ENCODE data around the gene ELK3.

GRCh38 chr12:96205908-96206307 is 11.7 kb downstream of the ELK3 start:
- TF ChIP-seq ZNF169 (tag by site-specific recombination; IDR thresholded peaks at IDR 0.05) = no peak
- TF ChIP-seq, protein P1, sequence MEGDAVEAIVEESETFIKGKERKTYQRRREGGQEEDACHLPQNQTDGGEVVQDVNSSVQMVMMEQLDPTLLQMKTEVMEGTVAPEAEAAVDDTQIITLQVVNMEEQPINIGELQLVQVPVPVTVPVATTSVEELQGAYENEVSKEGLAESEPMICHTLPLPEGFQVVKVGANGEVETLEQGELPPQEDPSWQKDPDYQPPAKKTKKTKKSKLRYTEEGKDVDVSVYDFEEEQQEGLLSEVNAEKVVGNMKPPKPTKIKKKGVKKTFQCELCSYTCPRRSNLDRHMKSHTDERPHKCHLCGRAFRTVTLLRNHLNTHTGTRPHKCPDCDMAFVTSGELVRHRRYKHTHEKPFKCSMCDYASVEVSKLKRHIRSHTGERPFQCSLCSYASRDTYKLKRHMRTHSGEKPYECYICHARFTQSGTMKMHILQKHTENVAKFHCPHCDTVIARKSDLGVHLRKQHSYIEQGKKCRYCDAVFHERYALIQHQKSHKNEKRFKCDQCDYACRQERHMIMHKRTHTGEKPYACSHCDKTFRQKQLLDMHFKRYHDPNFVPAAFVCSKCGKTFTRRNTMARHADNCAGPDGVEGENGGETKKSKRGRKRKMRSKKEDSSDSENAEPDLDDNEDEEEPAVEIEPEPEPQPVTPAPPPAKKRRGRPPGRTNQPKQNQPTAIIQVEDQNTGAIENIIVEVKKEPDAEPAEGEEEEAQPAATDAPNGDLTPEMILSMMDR (tag by site-specific recombination; IDR thresholded peaks at IDR 0.05) = no peak
- no peak for TF ChIP-seq HOXC10 (CRISPR knock-in tag; IDR thresholded peaks at IDR 0.05)
- no peak for TF ChIP-seq ZNF473 (tag by site-specific recombination; IDR thresholded peaks at IDR 0.05)
- TF ChIP-seq, protein P2, sequence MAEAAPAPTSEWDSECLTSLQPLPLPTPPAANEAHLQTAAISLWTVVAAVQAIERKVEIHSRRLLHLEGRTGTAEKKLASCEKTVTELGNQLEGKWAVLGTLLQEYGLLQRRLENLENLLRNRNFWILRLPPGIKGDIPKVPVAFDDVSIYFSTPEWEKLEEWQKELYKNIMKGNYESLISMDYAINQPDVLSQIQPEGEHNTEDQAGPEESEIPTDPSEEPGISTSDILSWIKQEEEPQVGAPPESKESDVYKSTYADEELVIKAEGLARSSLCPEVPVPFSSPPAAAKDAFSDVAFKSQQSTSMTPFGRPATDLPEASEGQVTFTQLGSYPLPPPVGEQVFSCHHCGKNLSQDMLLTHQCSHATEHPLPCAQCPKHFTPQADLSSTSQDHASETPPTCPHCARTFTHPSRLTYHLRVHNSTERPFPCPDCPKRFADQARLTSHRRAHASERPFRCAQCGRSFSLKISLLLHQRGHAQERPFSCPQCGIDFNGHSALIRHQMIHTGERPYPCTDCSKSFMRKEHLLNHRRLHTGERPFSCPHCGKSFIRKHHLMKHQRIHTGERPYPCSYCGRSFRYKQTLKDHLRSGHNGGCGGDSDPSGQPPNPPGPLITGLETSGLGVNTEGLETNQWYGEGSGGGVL (tag by site-specific recombination; IDR thresholded peaks at IDR 0.05) = no peak
- TF ChIP-seq INSM2 (tag by site-specific recombination; IDR thresholded peaks at IDR 0.05) = no peak
- no peak for TF ChIP-seq ZNF239 (tag by site-specific recombination; IDR thresholded peaks at IDR 0.05)
- no peak for TF ChIP-seq ZNF423 (tag by site-specific recombination; IDR thresholded peaks at IDR 0.05)
- no peak for TF ChIP-seq RBAK (tag by site-specific recombination; IDR thresholded peaks at IDR 0.05)
- no peak for TF ChIP-seq ZNF24 (tag by site-specific recombination; IDR thresholded peaks at IDR 0.05)
- no peak for TF ChIP-seq ZNF776 (tag by site-specific recombination; IDR thresholded peaks at IDR 0.05; ENCODE audit: borderline replicate concordance)
- TF ChIP-seq MEIS1 (CRISPR knock-in tag; IDR thresholded peaks at IDR 0.05; ENCODE audit: borderline replicate concordance) = no peak

Measured in HEK293 (cell line).